HepG2 (cell line): Measurements from ENCODE around the gene SH3D19. TPM values are rescaled to one million over a fixed set of nuclear protein-coding genes. Genes with fewer than 3 reads are reported as not detected.
A peak's percentile ranks its signal among the peaks of the same experiment; 100 is the strongest.

Experiments used
- ETV6 ChIP-seq: sonication (generic); formaldehyde crosslinking; conservative IDR thresholded peaks from 2 replicates; pipeline ENCODE4 v1.4.0; 2020; ENCODE audit warnings: missing genetic modification reagents
- HMG20A ChIP-seq: IDR thresholded peaks from 2 replicates; pipeline ENCODE4 v1.6.1; 2016; ENCODE audit warnings: borderline replicate concordance
- HNRNPK ChIP-seq: fragments of 200-400 bp; formaldehyde crosslinking; IDR thresholded peaks from 2 replicates; pipeline ENCODE4 v1.6.1; 2018; ENCODE audit warnings: low read length, low read depth, moderate library complexity, mild to moderate bottlenecking; ENCODE audit not compliant: poor library complexity, severe bottlenecking
- ISX ChIP-seq: sonication (generic); formaldehyde crosslinking; conservative IDR thresholded peaks from 2 replicates; pipeline ENCODE4 v1.5.0; 2020; ENCODE audit warnings: missing genetic modification reagents
- KDM5A ChIP-seq: fragments of 200-600 bp; sonication (generic); IDR thresholded peaks from 2 replicates; pipeline ENCODE4 v1.7.0; 2018; ENCODE audit warnings: antibody characterized with exemption, mild to moderate bottlenecking, low read length, borderline replicate concordance
- KLF11 ChIP-seq: IDR thresholded peaks from 2 replicates; pipeline ENCODE4 v1.6.1; 2016; ENCODE audit warnings: missing compliant biosample characterization
- KLF13 ChIP-seq: sonication (generic); formaldehyde crosslinking; IDR thresholded peaks from 2 replicates; pipeline ENCODE4 v1.4.0; 2020; ENCODE audit warnings: mild to moderate bottlenecking, missing genetic modification reagents
- KLF16 ChIP-seq, 2 experiments: sonication (generic) in 1 of 2; formaldehyde crosslinking in 1 of 2; IDR thresholded peaks; 2 replicates each; pipeline versions ENCODE4 v1.6.1 to v1.8.0; 2016 to 2023; ENCODE audit warnings: missing genetic modification reagents in 2 of 2, missing compliant biosample characterization in 1 of 2
- NBN ChIP-seq: fragments of 450-650 bp; conservative IDR thresholded peaks from 2 replicates; pipeline ENCODE4 v1.6.1; 2017
- NFYB ChIP-seq: sonication (generic); formaldehyde crosslinking; IDR thresholded peaks from 2 replicates; pipeline ENCODE4 v1.4.0; 2020; ENCODE audit warnings: missing genetic modification reagents
- NR3C1 ChIP-seq: sonication (generic); formaldehyde crosslinking; IDR thresholded peaks from 2 replicates; pipeline ENCODE4 v1.4.0; 2020; ENCODE audit warnings: missing genetic modification reagents
- PHB2 ChIP-seq: fragments of 450-650 bp; IDR thresholded peaks from 2 replicates; pipeline ENCODE4 v1.6.1; 2018; ENCODE audit not compliant: partially characterized antibody
- RXRA ChIP-seq: sonication (generic); formaldehyde crosslinking; IDR thresholded peaks from 2 replicates; pipeline ENCODE4 v1.5.1; 2020; ENCODE audit warnings: missing genetic modification reagents
- ZNF136 ChIP-seq: sonication (generic); formaldehyde crosslinking; IDR thresholded peaks from 2 replicates; pipeline ENCODE4 v1.8.1; 2022; ENCODE audit warnings: low read depth, mild to moderate bottlenecking, moderate library complexity, missing genetic modification reagents
- ZNF232 ChIP-seq: sonication (generic); formaldehyde crosslinking; IDR thresholded peaks from 2 replicates; pipeline ENCODE4 v1.4.0; 2020; ENCODE audit warnings: missing genetic modification reagents, borderline replicate concordance
- ZNF317 ChIP-seq: sonication (generic); formaldehyde crosslinking; IDR thresholded peaks from 2 replicates; pipeline ENCODE4 v1.5.0; 2020; ENCODE audit warnings: mild to moderate bottlenecking, missing genetic modification reagents
- ZNF431 ChIP-seq: sonication (generic); formaldehyde crosslinking; IDR thresholded peaks from 2 replicates; pipeline ENCODE4 v1.9.0; 2022; ENCODE audit warnings: missing genetic modification reagents, low read depth, mild to moderate bottlenecking, borderline replicate concordance
- polyA plus RNA-seq, 8 experiments: library from polyadenylated mRNA; depleted of rRNA in 3 of 8; stranded (reverse) in 7 of 8; unstranded in 1 of 8; fragments of >200 nt; fragmentation: Illumina TruSeq in 4 of 8; extraction: Trizol in 4 of 8; gene quantifications; 2 replicates each; pipeline versions ENCODE4 v1.2.1 to v1.2.3, GENCODE V29; 2011 to 2016; ENCODE audit warnings: low read depth in 4 of 8, missing spikeins in 1 of 8, mixed read lengths in 1 of 8; ENCODE audit not compliant: insufficient read depth in 1 of 8
- total RNA-seq, 5 experiments: library from RNA; depleted of rRNA; stranded (reverse); fragments of >200 nt; fragmentation: Illumina TruSeq; extraction: Trizol; gene quantifications; 2 replicates each; pipeline ENCODE4 v1.2.3, GENCODE V29; 2016; ENCODE audit warnings: low read depth in 1 of 5
- TF ChIP-seq, protein P1 (sequence below), 2 experiments: sonication (generic) in 1 of 2; formaldehyde crosslinking in 1 of 2; IDR thresholded peaks; 2 replicates each; pipeline versions ENCODE4 v1.4.0 to v1.6.1; 2018 to 2020; ENCODE audit warnings: missing genetic modification reagents in 2 of 2, borderline replicate concordance in 1 of 2, low read depth in 1 of 2, mild to moderate bottlenecking in 1 of 2, missing biosample characterization in 1 of 2
- TF ChIP-seq, protein P2 (sequence below): sonication (generic); formaldehyde crosslinking; IDR thresholded peaks from 2 replicates; pipeline ENCODE4 v1.5.0; 2020; ENCODE audit warnings: mild to moderate bottlenecking, missing genetic modification reagents
- TF ChIP-seq, protein P3 (sequence below): sonication (generic); formaldehyde crosslinking; IDR thresholded peaks from 2 replicates; pipeline ENCODE4 v1.4.0; 2020; ENCODE audit warnings: mild to moderate bottlenecking, missing genetic modification reagents
- TF ChIP-seq, protein P4 (sequence below): sonication (generic); formaldehyde crosslinking; IDR thresholded peaks from 2 replicates; pipeline ENCODE4 v1.4.0; 2020; ENCODE audit warnings: missing genetic modification reagents; ENCODE audit errors: not compliant biosample characterization

Gene SH3D19
- total and polyA plus RNA-seq, 2 of the 13 experiments (the other 11 are each of a cell fraction or from before 2014, with no cell fraction given), result 31.2 to 38.0 TPM

DNA sequence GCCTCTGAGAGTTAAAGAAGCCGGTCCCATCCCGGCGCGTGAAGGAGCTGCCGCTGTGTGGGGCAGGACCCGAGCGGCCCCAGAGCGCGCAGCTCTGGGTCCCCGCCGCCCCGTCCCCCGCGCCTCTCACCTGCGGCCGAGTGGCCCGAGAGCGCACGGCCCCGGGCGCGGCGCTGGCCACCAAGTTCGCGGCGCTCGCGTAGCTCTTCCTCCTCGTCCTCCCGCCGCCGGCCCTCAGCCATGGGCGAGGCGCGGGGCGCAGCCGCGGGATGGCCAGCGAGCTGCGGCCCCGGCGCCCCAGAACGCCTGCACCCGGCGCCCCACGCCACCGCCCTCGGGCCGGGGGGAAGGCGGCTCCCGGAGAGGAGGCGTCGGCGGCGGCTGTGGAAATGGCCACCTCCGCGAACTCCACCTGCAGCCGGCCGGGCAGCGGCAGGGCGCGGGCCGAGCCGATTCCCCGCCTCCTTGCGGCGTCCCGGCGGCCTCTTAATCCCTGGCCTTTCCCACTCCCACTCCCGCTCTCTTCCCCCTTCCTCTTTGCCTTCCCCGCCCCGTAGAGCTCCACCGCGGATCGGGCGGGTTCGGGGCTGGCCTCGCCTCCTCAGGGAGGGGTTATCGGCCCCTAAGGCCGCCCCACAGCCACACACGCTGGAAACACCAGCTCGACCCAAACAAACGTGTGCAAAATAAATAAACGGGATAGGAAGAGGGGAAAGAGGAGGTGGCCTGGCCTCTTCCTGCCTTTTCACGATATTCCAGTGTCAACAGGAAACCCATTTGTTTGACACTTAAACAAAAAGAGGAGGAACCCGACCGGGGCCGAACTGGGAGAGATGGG is at the start of gene SH3D19 (continued):
- no peak for TF ChIP-seq NBN
- no peak; the same call in 1 of the 2 replicates for TF ChIP-seq ZNF136 (CRISPR knock-in tag)
- peak; percentile 91; the same call in 1 of the 2 replicates for TF ChIP-seq ZNF431
- 0 out of 2 replicates have a peak, but pooled peaks have one; percentile 38 for TF ChIP-seq KLF11 (CRISPR knock-in tag)
- TF ChIP-seq, protein P1, sequence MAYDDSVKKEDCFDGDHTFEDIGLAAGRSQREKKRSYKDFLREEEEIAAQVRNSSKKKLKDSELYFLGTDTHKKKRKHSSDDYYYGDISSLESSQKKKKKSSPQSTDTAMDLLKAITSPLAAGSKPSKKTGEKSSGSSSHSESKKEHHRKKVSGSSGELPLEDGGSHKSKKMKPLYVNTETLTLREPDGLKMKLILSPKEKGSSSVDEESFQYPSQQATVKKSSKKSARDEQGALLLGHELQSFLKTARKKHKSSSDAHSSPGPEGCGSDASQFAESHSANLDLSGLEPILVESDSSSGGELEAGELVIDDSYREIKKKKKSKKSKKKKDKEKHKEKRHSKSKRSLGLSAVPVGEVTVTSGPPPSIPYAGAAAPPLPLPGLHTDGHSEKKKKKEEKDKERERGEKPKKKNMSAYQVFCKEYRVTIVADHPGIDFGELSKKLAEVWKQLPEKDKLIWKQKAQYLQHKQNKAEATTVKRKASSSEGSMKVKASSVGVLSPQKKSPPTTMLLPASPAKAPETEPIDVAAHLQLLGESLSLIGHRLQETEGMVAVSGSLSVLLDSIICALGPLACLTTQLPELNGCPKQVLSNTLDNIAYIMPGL (CRISPR knock-in tag; IDR thresholded peaks at IDR 0.05; ENCODE audit: borderline replicate concordance in 1 of 2, low read depth in 1 of 2), result peak; percentile 37 to 58; a peak in 1 of 4 replicates
- TF ChIP-seq ETV6 (CRISPR knock-in tag), result peak; percentile 44
- TF ChIP-seq, protein P2, sequence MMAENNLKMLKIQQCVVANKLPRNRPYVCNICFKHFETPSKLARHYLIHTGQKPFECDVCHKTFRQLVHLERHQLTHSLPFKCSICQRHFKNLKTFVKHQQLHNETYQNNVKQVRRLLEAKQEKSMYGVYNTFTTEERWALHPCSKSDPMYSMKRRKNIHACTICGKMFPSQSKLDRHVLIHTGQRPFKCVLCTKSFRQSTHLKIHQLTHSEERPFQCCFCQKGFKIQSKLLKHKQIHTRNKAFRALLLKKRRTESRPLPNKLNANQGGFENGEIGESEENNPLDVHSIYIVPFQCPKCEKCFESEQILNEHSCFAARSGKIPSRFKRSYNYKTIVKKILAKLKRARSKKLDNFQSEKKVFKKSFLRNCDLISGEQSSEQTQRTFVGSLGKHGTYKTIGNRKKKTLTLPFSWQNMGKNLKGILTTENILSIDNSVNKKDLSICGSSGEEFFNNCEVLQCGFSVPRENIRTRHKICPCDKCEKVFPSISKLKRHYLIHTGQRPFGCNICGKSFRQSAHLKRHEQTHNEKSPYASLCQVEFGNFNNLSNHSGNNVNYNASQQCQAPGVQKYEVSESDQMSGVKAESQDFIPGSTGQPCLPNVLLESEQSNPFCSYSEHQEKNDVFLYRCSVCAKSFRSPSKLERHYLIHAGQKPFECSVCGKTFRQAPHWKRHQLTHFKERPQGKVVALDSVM, result peak; percentile 73
- TF ChIP-seq KLF13 (CRISPR knock-in tag), result no peak
- no peak for TF ChIP-seq ISX (CRISPR knock-in tag)
- TF ChIP-seq PHB2, result no peak
- peak; percentile 63; the same call in 1 of the 2 replicates for TF ChIP-seq KDM5A
- TF ChIP-seq, protein P3, sequence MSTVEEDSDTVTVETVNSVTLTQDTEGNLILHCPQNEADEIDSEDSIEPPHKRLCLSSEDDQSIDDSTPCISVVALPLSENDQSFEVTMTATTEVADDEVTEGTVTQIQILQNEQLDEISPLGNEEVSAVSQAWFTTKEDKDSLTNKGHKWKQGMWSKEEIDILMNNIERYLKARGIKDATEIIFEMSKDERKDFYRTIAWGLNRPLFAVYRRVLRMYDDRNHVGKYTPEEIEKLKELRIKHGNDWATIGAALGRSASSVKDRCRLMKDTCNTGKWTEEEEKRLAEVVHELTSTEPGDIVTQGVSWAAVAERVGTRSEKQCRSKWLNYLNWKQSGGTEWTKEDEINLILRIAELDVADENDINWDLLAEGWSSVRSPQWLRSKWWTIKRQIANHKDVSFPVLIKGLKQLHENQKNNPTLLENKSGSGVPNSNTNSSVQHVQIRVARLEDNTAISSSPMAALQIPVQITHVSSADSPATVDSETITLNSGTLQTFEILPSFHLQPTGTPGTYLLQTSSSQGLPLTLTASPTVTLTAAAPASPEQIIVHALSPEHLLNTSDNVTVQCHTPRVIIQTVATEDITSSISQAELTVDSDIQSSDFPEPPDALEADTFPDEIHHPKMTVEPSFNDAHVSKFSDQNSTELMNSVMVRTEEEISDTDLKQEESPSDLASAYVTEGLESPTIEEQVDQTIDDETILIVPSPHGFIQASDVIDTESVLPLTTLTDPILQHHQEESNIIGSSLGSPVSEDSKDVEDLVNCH, result no peak
- TF ChIP-seq, protein P4, sequence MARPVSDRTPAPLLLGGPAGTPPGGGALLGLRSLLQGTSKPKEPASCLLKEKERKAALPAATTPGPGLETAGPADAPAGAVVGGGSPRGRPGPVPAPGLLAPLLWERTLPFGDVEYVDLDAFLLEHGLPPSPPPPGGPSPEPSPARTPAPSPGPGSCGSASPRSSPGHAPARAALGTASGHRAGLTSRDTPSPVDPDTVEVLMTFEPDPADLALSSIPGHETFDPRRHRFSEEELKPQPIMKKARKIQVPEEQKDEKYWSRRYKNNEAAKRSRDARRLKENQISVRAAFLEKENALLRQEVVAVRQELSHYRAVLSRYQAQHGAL (CRISPR knock-in tag), result no peak
- TF ChIP-seq RXRA (CRISPR knock-in tag), result peak; percentile 91
- no peak for TF ChIP-seq NR3C1 (CRISPR knock-in tag)
- TF ChIP-seq HNRNPK, result peak; percentile 98
- TF ChIP-seq HMG20A (CRISPR knock-in tag), result peak; percentile 82; the same call in 1 of the 2 replicates
- TF ChIP-seq ZNF232 (CRISPR knock-in tag), result no peak
- TF ChIP-seq ZNF317 (CRISPR knock-in tag), result peak; percentile 85
- peak in 1 of 2 experiments; percentile 93; a peak in 2 of 4 replicates for TF ChIP-seq KLF16 (CRISPR knock-in tag; IDR thresholded peaks at IDR 0.05)
- TF ChIP-seq NFYB, result peak; percentile 33; the same call in 1 of the 2 replicates
